Caco-2 (cell line): Measurements from ENCODE around the gene TBX15. TPM values are rescaled to one million over a fixed set of nuclear protein-coding genes. Genes with fewer than 3 reads are reported as not detected.

ENCODE experiments used
- BruUV-seq: library from RNA; stranded (reverse); fragments of 400-500 nt; replicated peaks from 2 replicates; lab custom pipeline; 2021; lab: Mats Ljungman, UMichigan
- CTCF ChIA-PET: fragments of 300-600 bp; sonication (Branson Sonifier 250); formaldehyde crosslinking; loops from one replicate; lab custom pipeline; 2022; ENCODE audit warnings: antibody characterized with exemption; lab: Charles Lee
- POLR2A ChIA-PET: fragments of 300-600 bp; sonication (Branson Sonifier 250); formaldehyde crosslinking; loops from one replicate; lab custom pipeline; 2022; ENCODE audit warnings: antibody characterized with exemption; lab: Charles Lee
- DNase-seq, 2 experiments: peaks; one replicate each; pipeline versions ENCODE4 v3.0.0 to v3.0.0-alpha.2; 2020 to 2022
- H3K27me3 ChIP-seq: replicated peaks from 2 replicates; pipeline ENCODE4 v1.6.0; 2011; ENCODE audit warnings: low read length; ENCODE audit not compliant: control insufficient read depth, insufficient read depth
- H3K36me3 ChIP-seq: 2 replicates; pipeline ENCODE4 v1.5.1; 2011; ENCODE audit warnings: low read length; ENCODE audit not compliant: control insufficient read depth, insufficient read depth
- H3K4me1 ChIP-seq: fragments of 250-450 bp; sonication (Bioruptor Pico); 2 replicates; pipeline ENCODE4 v1.5.1; 2020; ENCODE audit warnings: mild to moderate bottlenecking
- H3K4me3 ChIP-seq: 2 replicates; pipeline ENCODE4 v1.5.1; 2011; ENCODE audit warnings: low read depth, mild to moderate bottlenecking, control low read depth, low read length
- H3K9me3 ChIP-seq: fragments of 250-450 bp; sonication (Bioruptor Pico); 2 replicates; pipeline ENCODE4 v1.5.1; 2020; ENCODE audit warnings: mild to moderate bottlenecking, moderate library complexity
- H3K27ac Mint-ChIP-seq: one replicate; pipeline ENCODE4 v1.8.0; 2022; ENCODE audit warnings: mixed read lengths; ENCODE audit not compliant: unreplicated experiment
- H3K27me3 Mint-ChIP-seq: one replicate; pipeline ENCODE4 v1.8.0; 2022; ENCODE audit warnings: mixed read lengths; ENCODE audit not compliant: insufficient read depth, unreplicated experiment
- H3K36me3 Mint-ChIP-seq: one replicate; pipeline ENCODE4 v1.8.0; 2022; ENCODE audit warnings: mild to moderate bottlenecking, mixed read lengths; ENCODE audit not compliant: insufficient read depth, unreplicated experiment
- H3K4me1 Mint-ChIP-seq: one replicate; pipeline ENCODE4 v1.8.0; 2022; ENCODE audit warnings: low read depth, mixed read lengths; ENCODE audit not compliant: unreplicated experiment
- H3K4me3 Mint-ChIP-seq: one replicate; pipeline ENCODE4 v1.8.0; 2022; ENCODE audit warnings: mild to moderate bottlenecking, moderate library complexity, mixed read lengths; ENCODE audit not compliant: unreplicated experiment
- H3K9me3 Mint-ChIP-seq: one replicate; pipeline ENCODE4 v1.8.0; 2022; ENCODE audit warnings: mixed read lengths; ENCODE audit not compliant: unreplicated experiment
- intact Hi-C: fragments of 100-400 bp; cut with micrococcal nuclease; formaldehyde crosslinking; loops from one replicate; pipeline ENCODE4 v1.10.0; 2022; ENCODE audit not compliant: unreplicated experiment
- total RNA-seq: library from RNA; stranded (reverse); gene quantifications from 2 replicates; pipeline ENCODE4 v1.2.3, GENCODE V29; 2022
- TF ChIP-seq, protein P1 (sequence below), 2 experiments: fragments of 200-600 bp in 1 of 2; IDR thresholded peaks; 1 replicate in 1 of 2; 2 replicates in 1 of 2; pipeline versions ENCODE4 v1.5.1 to v1.8.0; 2011 to 2022; ENCODE audit warnings: antibody characterized with exemption in 1 of 2, control low read depth in 1 of 2, inconsistent platforms in 1 of 2, low read depth in 1 of 2, low read length in 1 of 2, mild to moderate bottlenecking in 1 of 2, moderate library complexity in 1 of 2; ENCODE audit not compliant: insufficient read depth in 1 of 2, severe bottlenecking in 1 of 2, unreplicated experiment in 1 of 2

Gene TBX15
- total RNA-seq, 1 experiment from 2014 or later: 0.11 TPM

DNA sequence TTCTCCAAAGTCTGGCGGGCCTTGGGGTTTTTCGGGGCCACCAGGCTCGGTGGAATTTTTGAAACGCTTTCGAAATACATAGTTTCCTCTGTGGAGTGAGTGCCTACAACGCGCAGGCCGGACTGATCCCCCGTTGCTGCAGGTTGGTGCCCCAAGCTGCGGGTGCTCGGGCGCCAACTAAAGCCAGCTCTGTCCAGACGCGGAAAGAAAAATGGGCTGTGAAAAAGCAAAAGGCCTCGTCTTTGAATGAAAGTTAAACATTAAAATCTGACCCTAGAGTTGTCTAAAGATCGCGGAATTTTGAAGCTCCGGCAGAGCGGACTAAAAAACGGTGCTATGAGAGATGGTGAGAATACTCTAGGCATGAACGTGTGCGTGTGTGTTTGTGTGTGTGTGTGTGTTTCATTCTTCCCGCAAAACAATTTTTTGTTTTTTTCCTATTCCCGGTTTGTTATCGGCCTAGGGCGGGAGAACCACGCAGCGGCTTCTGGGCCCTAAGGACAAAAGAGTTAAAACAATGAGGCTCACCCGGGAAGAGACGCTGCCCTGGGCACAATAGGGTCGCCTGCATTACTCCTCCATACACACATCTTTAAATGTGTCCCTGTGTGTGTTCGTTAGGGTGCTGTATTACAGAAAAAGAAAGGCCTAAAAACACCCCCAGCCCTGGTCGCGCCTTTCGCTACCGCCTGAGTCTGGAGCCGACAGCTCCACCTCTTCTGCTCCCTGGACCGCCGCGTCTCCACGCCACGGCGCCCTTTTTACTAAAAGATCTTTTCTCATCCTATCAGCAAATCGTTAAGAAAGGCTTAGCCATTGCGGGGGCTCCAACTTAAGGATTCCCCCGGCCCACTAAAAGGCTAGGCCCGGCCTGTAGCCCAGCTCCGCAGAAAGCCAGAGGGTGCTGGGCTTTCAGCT, 3.2 kb downstream of the TBX15 start:
- no peaks in the 10 kb centered on the region for H3K4me1 ChIP-seq
- no peaks in the 10 kb centered on the region for H3K36me3 ChIP-seq
- H3K4me3 Mint-ChIP-seq: no peak overlapping the region
- no peaks in the 10 kb centered on the region for H3K27me3 ChIP-seq
- no TSS peak for BruUV-seq
- no peaks in the 10 kb centered on the region for H3K9me3 ChIP-seq
- no peaks in the 10 kb centered on the region for H3K27me3 Mint-ChIP-seq
- no peaks in the 10 kb centered on the region for H3K4me1 Mint-ChIP-seq
- intact Hi-C loops: no loop called here
- no peak overlapping the region for H3K27ac Mint-ChIP-seq
- TF ChIP-seq, protein P1, sequence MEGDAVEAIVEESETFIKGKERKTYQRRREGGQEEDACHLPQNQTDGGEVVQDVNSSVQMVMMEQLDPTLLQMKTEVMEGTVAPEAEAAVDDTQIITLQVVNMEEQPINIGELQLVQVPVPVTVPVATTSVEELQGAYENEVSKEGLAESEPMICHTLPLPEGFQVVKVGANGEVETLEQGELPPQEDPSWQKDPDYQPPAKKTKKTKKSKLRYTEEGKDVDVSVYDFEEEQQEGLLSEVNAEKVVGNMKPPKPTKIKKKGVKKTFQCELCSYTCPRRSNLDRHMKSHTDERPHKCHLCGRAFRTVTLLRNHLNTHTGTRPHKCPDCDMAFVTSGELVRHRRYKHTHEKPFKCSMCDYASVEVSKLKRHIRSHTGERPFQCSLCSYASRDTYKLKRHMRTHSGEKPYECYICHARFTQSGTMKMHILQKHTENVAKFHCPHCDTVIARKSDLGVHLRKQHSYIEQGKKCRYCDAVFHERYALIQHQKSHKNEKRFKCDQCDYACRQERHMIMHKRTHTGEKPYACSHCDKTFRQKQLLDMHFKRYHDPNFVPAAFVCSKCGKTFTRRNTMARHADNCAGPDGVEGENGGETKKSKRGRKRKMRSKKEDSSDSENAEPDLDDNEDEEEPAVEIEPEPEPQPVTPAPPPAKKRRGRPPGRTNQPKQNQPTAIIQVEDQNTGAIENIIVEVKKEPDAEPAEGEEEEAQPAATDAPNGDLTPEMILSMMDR (IDR thresholded peaks at IDR 0.05; ENCODE audit: insufficient read depth in 1 of 2, low read depth in 1 of 2, low read length in 1 of 2, severe bottlenecking in 1 of 2, unreplicated experiment in 1 of 2): no peak
- CTCF ChIA-PET: no interaction called here
- POLR2A ChIA-PET: no interaction called here
- no peaks in the 10 kb centered on the region for H3K36me3 Mint-ChIP-seq
- H3K9me3 Mint-ChIP-seq: no peaks in the 10 kb centered on the region
- no peak for DNase-seq
- no peak overlapping the region for H3K4me3 ChIP-seq

DNA sequence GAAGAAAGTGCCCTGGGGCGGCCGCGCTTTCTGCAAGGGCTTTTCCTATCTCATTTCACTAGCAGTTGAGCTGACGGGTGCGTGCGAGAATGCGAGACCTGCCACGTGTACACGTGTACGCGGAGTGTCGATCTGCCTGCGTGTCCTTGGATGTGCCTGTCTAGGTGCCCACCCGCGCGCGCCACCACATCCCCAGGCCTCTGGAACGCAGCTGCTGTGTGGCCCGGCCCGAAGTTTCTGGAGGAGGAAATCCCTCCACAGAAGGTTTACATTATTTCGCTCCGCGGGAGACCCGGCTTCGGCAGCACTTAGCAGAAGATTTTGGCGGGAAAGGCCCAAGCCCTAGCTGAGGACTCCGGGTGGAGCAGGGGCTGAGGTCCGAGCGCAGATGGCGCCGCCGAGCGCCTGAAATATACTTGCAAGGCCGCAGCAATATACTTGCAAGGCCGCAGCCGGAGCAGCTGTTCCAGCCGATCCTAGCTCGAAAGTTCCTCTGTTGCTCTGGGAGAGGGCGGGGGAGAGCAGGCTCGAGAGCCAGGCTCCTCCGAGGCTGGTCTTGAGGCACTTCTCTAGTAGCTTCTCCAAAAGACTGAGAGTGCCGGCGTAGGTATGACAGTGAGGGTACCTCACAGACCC, 3.9 kb downstream of the TBX15 start:
- Histone ChIP-seq H3K4me1 (no peaks in the 10 kb centered on the region), H3K9me3 (no peaks in the 10 kb centered on the region), H3K27me3 (no peaks in the 10 kb centered on the region), H3K36me3 (no peaks in the 10 kb centered on the region), H3K4me3 (no peak overlapping the region)
- CTCF ChIA-PET: no interaction called here
- no peaks in the 10 kb centered on the region for H3K9me3 Mint-ChIP-seq
- intact Hi-C loops: no loop called here
- H3K4me1 Mint-ChIP-seq: no peaks in the 10 kb centered on the region
- no TSS peak for BruUV-seq
- H3K27me3 Mint-ChIP-seq: no peaks in the 10 kb centered on the region
- TF ChIP-seq, protein P1 (IDR thresholded peaks at IDR 0.05; ENCODE audit: insufficient read depth in 1 of 2, low read depth in 1 of 2, low read length in 1 of 2, severe bottlenecking in 1 of 2, unreplicated experiment in 1 of 2): no peak
- no peak overlapping the region for H3K27ac Mint-ChIP-seq
- no peak for DNase-seq
- no peak overlapping the region for H3K4me3 Mint-ChIP-seq
- POLR2A ChIA-PET: no interaction called here
- H3K36me3 Mint-ChIP-seq: no peaks in the 10 kb centered on the region

DNA sequence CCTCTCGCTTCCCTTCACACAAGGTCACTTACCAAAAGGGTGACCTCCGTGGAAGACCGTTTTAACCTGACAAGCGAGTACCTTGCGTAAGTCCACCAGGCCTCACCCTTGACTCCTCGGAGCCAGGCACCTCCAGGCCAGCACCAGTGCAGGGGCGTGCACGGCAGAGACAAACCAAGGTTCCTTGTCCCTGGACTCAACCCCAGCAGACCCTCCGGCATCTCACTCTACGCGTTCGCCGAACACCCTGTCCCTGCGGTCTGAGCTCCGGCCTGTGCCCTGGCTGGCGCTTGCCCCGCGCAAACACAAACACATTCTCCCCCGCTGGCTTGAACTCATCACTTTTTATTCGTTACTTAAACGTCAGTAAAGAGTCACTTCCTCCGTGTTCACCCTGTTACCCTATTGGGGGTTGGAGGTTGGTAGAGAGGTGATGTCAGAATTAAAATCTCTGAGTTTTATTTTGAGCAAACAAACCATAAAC, 4.5 kb downstream of the TBX15 start:
- Mint-ChIP-seq H3K4me3 (no peak overlapping the region), H3K27me3 (no peaks in the 10 kb centered on the region), H3K9me3 (no peaks in the 10 kb centered on the region), H3K27ac (no peak overlapping the region), H3K4me1 (no peaks in the 10 kb centered on the region), H3K36me3 (no peaks in the 10 kb centered on the region)
- Histone ChIP-seq H3K9me3 (no peaks in the 10 kb centered on the region), H3K27me3 (no peaks in the 10 kb centered on the region), H3K4me3 (no peak overlapping the region), H3K36me3 (no peaks in the 10 kb centered on the region), H3K4me1 (no peaks in the 10 kb centered on the region)
- POLR2A ChIA-PET: no interaction called here
- no TSS peak for BruUV-seq
- intact Hi-C loops: no loop called here
- TF ChIP-seq, protein P1 (IDR thresholded peaks at IDR 0.05; ENCODE audit: insufficient read depth in 1 of 2, low read depth in 1 of 2, low read length in 1 of 2, severe bottlenecking in 1 of 2, unreplicated experiment in 1 of 2): no peak
- no peak for DNase-seq
- CTCF ChIA-PET: no interaction called here
